Measurements from ENCODE around the gene CAD.
A peak's percentile ranks its signal among the peaks of the same experiment; 100 is the strongest.
"Not testable (repeated sequence)": the region's sequence is repeated elsewhere in the genome, so short reads cannot be mapped to it uniquely, and the experiment has no call there.

Gene CAD

GRCh38 chr2:27217173-27218121 lies at the start of gene CAD:
CAD (plus strand) TSS chr2:27217369; CDS start chr2:27217552, 183 bp downstream.
- DNase-seq: peak; percentile 76

GRCh38 chr2:27170581-27171337 lies 46.4 kb upstream of the CAD start:
- no peak for DNase-seq

GRCh38 chr2:27171351-27171848 lies 45.8 kb upstream of the CAD start:
- DNase-seq: peak; percentile 4

GRCh38 chr2:27174638-27175037 lies 42.5 kb upstream of the CAD start:
- no peak for DNase-seq

- DNase-seq: no peak
These were observed 41.8 kb upstream of the CAD start for GRCh38 chr2:27175330-27175729.

GRCh38 chr2:27175781-27176180 lies 41.4 kb upstream of the CAD start:
- DNase-seq: not testable (repeated sequence)

GRCh38 chr2:27177441-27178351 lies 39.5 kb upstream of the CAD start:
- no peak for DNase-seq

- DNase-seq: no peak
These were observed 38.7 kb upstream of the CAD start for GRCh38 chr2:27178469-27178868.

- DNase-seq: no peak
These were observed 37.7 kb upstream of the CAD start for GRCh38 chr2:27179344-27180000.

- DNase-seq: no peak
These were observed 34.8 kb upstream of the CAD start for GRCh38 chr2:27182346-27182745.

- no peak for DNase-seq
These were observed 33.1 kb upstream of the CAD start for GRCh38 chr2:27184115-27184514.

GRCh38 chr2:27185331-27186026 lies 31.7 kb upstream of the CAD start:
- DNase-seq: no peak

- DNase-seq: no peak
These were observed 30.4 kb upstream of the CAD start for GRCh38 chr2:27186613-27187345.

- no peak for DNase-seq
These were observed 27.2 kb upstream of the CAD start for GRCh38 chr2:27189989-27190388.

GRCh38 chr2:27191070-27191829 lies 25.9 kb upstream of the CAD start:
- DNase-seq: peak; percentile 66

GRCh38 chr2:27194538-27195354 lies 22.4 kb upstream of the CAD start:
- peak; percentile 21 for DNase-seq

GRCh38 chr2:27195799-27196198 lies 21.4 kb upstream of the CAD start:
- not testable (repeated sequence) for DNase-seq

GRCh38 chr2:27198068-27198467 lies 19.1 kb upstream of the CAD start:
- DNase-seq: not testable (repeated sequence)

GRCh38 chr2:27198627-27199026 lies 18.5 kb upstream of the CAD start:
- no peak for DNase-seq

Data from NCI-H345 (cell line).